ENCODE results near the gene SNPH.

The SNPH gene

DNA sequence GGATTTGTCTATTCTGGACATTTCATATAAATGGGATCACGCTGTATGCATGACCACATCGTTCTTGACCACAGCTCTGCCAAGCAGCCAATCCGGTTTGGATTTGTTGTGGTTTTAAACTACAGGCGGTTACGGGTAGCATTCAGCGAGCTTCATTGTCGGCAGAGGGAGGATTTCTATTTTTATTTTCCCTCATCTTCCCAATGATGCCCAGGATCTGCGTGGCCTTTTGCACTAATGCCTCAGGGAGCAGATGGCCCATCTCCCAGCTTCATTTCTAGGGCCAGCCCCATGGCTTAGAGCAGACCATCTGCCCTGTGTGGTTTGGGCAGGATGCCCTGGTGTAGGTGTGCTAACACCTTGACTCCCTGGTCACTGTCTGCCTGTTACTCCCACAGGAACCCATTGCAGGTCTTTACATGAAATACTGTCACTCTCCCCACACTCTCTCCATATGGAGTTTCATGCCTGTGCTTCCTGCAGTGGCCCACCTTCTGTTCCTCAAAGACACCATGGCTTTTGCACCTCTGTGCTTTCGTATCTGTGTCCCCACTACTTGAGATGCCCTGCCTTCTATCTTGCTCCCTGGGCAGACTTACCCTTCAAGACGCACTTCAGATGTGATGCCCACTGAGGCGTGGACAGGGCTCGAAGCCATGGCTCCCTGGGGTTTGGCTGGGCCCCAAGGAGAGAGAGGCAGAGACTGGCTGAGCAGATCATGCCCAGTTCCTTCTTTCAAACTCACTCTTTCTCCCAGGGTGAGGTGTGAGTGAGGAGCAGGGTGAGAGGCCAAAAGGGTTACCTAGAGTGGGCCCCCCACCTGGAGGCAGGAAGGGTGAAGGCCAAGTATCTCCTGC, 36.8 kb downstream of the SNPH start:
- peaks cover 11% of the 10 kb centered on the region for H3K36me3 ChIP-seq (ENCODE audit: insufficient read depth, low read length)
- H3K27me3 ChIP-seq (ENCODE audit: control insufficient read depth, insufficient read depth, low read length), result no peaks in the 10 kb centered on the region
- H3K4me3 ChIP-seq (ENCODE audit: low read length), result no peak overlapping the region
- H3K4me2 ChIP-seq (ENCODE audit: low read length), result no peak overlapping the region
- H3K4me1 ChIP-seq (ENCODE audit: control insufficient read depth, insufficient read depth, low read length), result peaks cover 9% of the 10 kb centered on the region
- H3K9ac ChIP-seq (ENCODE audit: low read depth, low read length), result no peak overlapping the region
- H3K9me3 ChIP-seq (replicated peaks; ENCODE audit: low read length), result no peaks in the 10 kb centered on the region

DNA sequence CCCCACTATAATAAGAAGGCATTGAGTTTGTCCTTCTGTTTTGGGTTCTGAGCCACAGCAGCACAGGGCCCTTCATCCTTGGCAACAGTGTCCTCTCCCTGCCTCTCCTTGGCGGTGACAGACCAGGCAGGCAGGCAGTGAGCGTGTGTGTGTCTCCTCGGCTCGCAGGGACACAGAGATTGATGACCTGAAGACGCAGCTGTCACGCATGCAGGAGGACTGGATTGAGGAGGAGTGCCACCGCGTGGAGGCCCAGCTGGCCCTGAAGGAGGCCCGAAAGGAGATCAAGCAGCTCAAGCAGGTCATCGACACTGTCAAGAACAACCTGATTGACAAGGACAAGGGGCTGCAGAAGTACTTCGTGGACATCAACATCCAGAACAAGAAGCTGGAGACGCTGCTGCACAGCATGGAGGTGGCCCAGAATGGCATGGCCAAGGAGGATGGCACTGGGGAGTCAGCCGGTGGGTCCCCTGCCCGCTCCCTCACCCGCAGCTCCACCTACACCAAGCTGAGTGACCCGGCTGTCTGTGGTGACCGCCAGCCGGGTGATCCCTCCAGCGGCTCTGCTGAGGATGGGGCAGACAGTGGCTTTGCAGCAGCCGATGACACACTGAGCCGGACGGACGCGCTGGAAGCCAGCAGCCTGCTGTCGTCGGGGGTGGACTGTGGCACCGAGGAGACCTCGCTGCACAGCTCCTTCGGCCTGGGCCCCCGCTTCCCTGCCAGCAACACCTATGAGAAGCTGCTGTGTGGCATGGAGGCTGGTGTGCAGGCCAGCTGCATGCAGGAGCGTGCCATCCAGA, 38.8 kb downstream of the SNPH start:
- Histone ChIP-seq H3K27me3 (ENCODE audit: control insufficient read depth, insufficient read depth, low read length) (no peaks in the 10 kb centered on the region), H3K4me2 (ENCODE audit: low read length) (no peak overlapping the region), H3K36me3 (ENCODE audit: insufficient read depth, low read length) (peaks cover 11% of the 10 kb centered on the region), H3K4me3 (ENCODE audit: low read length) (no peak overlapping the region), H3K4me1 (ENCODE audit: control insufficient read depth, insufficient read depth, low read length) (peaks cover 9% of the 10 kb centered on the region), H3K9me3 (replicated peaks; ENCODE audit: low read length) (no peaks in the 10 kb centered on the region), H3K9ac (ENCODE audit: low read depth, low read length) (no peak overlapping the region)

DNA sequence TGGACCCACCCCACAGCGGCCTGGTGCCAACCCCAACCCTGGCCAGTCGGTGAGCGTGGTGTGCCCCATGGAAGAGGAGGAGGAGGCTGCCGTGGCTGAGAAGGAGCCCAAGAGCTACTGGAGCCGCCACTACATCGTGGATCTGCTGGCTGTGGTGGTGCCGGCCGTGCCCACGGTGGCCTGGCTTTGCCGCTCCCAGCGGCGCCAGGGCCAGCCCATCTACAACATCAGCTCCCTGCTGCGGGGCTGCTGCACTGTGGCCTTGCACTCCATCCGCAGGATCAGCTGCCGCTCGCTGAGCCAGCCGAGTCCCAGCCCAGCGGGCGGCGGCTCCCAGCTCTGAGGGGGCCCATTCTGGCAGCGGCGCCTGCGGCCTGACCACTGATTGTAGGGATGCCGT, 39.6 kb downstream of the SNPH start:
- Histone ChIP-seq H3K4me1 (ENCODE audit: control insufficient read depth, insufficient read depth, low read length) (peaks cover 5% of the 10 kb centered on the region), H3K4me2 (ENCODE audit: low read length) (no peak overlapping the region), H3K9ac (ENCODE audit: low read depth, low read length) (no peak overlapping the region)

DNA sequence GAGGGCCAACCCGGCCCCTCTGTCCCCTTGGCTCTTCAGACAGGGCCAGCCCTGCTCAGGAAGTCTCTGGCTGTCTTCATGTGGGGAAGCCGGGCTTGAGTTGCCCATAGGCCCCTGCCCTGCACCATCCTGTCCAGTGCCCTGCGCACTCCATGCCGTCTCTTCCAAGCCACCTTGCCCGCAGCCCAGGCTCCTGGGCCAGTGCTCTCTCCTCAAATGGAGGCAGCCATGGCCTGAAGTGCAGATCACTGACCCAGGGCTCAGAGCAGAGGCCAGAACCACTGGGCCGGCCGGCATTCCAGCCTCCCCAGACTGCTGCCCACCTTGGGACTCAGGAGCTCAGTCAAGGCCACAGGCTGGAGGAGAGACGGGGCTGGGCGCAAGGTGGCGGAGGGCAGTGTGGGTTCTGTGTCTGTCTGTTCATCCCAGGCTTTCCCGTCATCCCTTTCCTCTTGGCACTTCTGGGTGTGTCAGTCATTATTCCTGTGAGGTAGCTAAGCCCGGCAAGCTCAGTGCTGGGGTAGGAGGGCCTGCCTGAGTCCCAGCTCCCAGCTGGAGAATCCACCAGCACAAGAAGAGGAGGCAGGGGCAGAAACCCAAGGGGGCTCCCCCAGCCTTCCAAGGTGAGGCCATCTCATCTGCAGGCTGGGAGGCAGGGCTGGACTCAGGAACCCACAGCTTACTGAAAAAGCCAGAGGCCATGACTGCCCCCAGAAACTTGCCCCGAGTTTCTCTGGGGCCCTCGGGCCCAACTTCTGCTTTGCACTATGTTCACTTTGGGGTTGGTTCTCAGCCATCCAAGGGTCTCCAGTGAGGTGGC, 40.4 kb downstream of the SNPH start:
- no peaks in the 10 kb centered on the region for H3K4me1 ChIP-seq (ENCODE audit: control insufficient read depth, insufficient read depth, low read length)
- H3K9me3 ChIP-seq (replicated peaks; ENCODE audit: low read length), result no peaks in the 10 kb centered on the region
- H3K36me3 ChIP-seq (ENCODE audit: insufficient read depth, low read length), result peaks cover 11% of the 10 kb centered on the region
- no peak overlapping the region for H3K4me2 ChIP-seq (ENCODE audit: low read length)
- no peaks in the 10 kb centered on the region for H3K27me3 ChIP-seq (ENCODE audit: control insufficient read depth, insufficient read depth, low read length)
- no peak overlapping the region for H3K9ac ChIP-seq (ENCODE audit: low read depth, low read length)
- H3K4me3 ChIP-seq (ENCODE audit: low read length), result no peak overlapping the region

More for the DNA sequence above, 39.6 kb downstream of the SNPH start:
- Histone ChIP-seq H3K4me3 (ENCODE audit: low read length) (no peak overlapping the region), H3K9me3 (replicated peaks; ENCODE audit: low read length) (no peaks in the 10 kb centered on the region), H3K36me3 (ENCODE audit: insufficient read depth, low read length) (peaks cover 11% of the 10 kb centered on the region), H3K27me3 (ENCODE audit: control insufficient read depth, insufficient read depth, low read length) (no peaks in the 10 kb centered on the region)

DNA sequence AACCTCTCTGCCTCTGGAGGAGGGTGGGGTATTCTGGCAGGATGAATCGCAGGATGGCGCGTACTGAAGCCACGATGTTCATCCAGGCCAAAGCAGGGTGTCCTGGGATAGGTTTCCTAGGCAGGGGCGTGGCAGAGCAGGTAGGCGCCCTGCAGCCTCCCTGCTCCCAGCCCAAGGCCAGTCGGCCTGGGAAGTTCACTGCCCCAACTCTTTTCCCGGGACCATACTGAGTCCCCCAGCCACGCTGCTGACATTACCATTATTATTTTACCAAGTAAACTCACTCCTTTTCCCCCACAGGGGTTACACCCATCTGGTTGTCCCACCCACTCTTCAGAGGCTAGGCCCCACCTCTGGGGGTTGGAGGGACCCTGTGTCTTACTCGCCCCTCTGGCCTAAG, 41.1 kb downstream of the SNPH start:
- H3K36me3 ChIP-seq (ENCODE audit: insufficient read depth, low read length), result peaks cover 11% of the 10 kb centered on the region
- no peak overlapping the region for H3K4me2 ChIP-seq (ENCODE audit: low read length)
- no peak overlapping the region for H3K4me3 ChIP-seq (ENCODE audit: low read length)
- H3K9ac ChIP-seq (ENCODE audit: low read depth, low read length), result no peak overlapping the region
- no peaks in the 10 kb centered on the region for H3K4me1 ChIP-seq (ENCODE audit: control insufficient read depth, insufficient read depth, low read length)
- H3K9me3 ChIP-seq (replicated peaks; ENCODE audit: low read length), result no peaks in the 10 kb centered on the region
- H3K27me3 ChIP-seq (ENCODE audit: control insufficient read depth, insufficient read depth, low read length), result no peaks in the 10 kb centered on the region

DNA sequence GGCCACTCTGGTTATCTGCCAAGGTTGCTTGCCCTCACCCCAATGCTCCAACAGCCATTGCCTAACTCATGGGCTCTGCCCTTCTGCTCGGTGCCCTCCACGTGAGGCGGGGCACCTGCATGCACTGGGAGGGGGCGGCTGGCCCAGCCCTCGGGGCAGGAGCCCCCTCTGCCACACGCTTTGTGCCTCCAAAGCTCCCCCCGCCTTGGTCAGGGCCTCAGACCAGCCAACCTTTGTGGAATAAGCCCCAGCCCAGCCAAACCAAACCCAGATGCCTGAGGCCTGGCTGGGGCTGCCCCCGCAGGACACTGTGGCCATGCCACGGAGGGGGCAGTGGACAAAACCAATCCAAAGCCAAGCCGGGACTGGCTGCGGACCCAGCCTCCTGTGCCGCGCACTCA, 41.5 kb downstream of the SNPH start:
- Histone ChIP-seq H3K4me2 (ENCODE audit: low read length) (no peak overlapping the region), H3K36me3 (ENCODE audit: insufficient read depth, low read length) (peaks cover 11% of the 10 kb centered on the region), H3K27me3 (ENCODE audit: control insufficient read depth, insufficient read depth, low read length) (no peaks in the 10 kb centered on the region), H3K9me3 (replicated peaks; ENCODE audit: low read length) (no peaks in the 10 kb centered on the region), H3K4me3 (ENCODE audit: low read length) (no peak overlapping the region), H3K9ac (ENCODE audit: low read depth, low read length) (no peak overlapping the region), H3K4me1 (ENCODE audit: control insufficient read depth, insufficient read depth, low read length) (no peaks in the 10 kb centered on the region)

DNA sequence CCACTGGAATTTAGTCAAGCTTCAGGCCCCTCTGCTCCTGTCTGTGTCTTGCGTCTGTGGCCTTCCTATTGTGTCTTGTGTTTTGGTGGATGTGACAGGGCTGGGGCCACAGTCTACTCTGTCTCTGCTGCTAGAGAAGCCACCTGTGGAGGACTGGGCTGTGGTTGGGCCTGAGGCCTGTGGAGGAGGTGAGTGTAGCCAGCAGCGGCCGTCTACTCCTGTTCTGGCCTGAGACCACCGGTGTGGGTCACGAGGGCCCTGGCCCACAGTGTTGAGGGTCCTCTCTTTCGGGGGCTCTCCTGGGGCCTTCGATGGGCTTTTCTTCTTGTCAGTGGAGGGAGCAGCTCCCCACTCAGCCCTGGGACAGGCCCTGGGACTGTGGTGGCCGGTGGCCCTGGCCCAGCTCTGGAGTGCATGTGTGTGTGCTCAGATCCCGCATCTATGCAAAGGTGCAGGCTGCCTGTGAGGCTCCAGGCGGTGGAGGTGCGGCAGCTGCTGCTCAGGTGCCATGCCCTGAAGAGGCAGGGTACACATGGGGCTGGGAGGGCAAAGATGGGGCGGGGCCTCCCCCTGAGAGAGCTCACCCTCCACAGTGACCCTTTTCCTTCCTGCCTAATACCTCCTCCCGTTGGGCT, 42.1 kb downstream of the SNPH start:
- no peaks in the 10 kb centered on the region for H3K9me3 ChIP-seq (replicated peaks; ENCODE audit: low read length)
- no peak overlapping the region for H3K9ac ChIP-seq (ENCODE audit: low read depth, low read length)
- H3K4me3 ChIP-seq (ENCODE audit: low read length), result no peak overlapping the region
- no peak overlapping the region for H3K4me2 ChIP-seq (ENCODE audit: low read length)
- H3K36me3 ChIP-seq (ENCODE audit: insufficient read depth, low read length), result peaks cover 8% of the 10 kb centered on the region
- no peaks in the 10 kb centered on the region for H3K27me3 ChIP-seq (ENCODE audit: control insufficient read depth, insufficient read depth, low read length)
- H3K4me1 ChIP-seq (ENCODE audit: control insufficient read depth, insufficient read depth, low read length), result no peaks in the 10 kb centered on the region

DNA sequence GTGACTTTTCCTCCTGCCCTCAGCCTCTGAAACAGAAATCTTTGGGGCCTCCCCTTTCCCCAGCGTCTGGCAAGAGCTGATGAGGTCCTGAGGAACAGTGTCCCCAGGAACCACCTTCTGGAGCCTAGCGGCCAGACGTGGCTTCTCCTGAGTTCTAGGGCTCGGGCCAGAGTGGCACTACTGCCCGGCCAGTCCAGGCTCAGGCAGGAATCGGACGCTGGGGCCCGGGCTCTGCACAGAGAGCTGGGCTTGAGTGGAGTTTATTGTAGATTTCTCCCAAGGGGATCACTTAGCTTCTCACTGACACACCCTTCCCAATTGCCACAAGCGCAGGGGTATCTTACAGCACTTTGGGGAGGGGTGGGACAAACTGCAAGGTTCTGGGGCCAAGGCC, 42.6 kb downstream of the SNPH start:
- Histone ChIP-seq H3K9ac (ENCODE audit: low read depth, low read length) (no peak overlapping the region), H3K4me1 (ENCODE audit: control insufficient read depth, insufficient read depth, low read length) (peaks cover 2% of the 10 kb centered on the region), H3K36me3 (ENCODE audit: insufficient read depth, low read length) (peaks cover 8% of the 10 kb centered on the region), H3K9me3 (replicated peaks; ENCODE audit: low read length) (no peaks in the 10 kb centered on the region), H3K27me3 (ENCODE audit: control insufficient read depth, insufficient read depth, low read length) (no peaks in the 10 kb centered on the region), H3K4me3 (ENCODE audit: low read length) (no peak overlapping the region), H3K4me2 (ENCODE audit: low read length) (no peak overlapping the region)

DNA sequence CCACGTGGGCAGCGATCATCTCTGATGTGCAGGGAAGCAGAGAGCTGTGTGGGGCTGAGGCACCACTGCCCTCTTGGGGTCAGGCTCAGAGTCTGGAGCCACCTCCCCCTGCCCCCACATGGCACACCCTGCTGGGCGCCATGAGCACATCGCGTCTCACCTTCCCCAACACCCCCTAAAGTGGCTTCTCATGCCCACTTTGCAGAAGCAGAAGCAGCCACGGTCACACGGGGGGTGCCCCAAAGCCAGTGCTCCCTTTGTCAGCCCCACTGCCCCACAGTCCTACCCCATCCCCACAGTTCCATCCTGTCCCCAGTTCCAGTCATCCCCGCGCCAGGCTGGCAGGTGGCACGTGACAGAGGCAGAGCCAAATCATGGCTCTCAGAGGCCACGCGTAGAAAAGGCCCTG, 43.3 kb downstream of the SNPH start:
- Histone ChIP-seq H3K27me3 (ENCODE audit: control insufficient read depth, insufficient read depth, low read length) (no peaks in the 10 kb centered on the region), H3K9ac (ENCODE audit: low read depth, low read length) (no peak overlapping the region), H3K4me2 (ENCODE audit: low read length) (no peak overlapping the region), H3K36me3 (ENCODE audit: insufficient read depth, low read length) (peaks cover 8% of the 10 kb centered on the region), H3K9me3 (replicated peaks; ENCODE audit: low read length) (no peaks in the 10 kb centered on the region), H3K4me1 (ENCODE audit: control insufficient read depth, insufficient read depth, low read length) (peaks cover 4% of the 10 kb centered on the region), H3K4me3 (ENCODE audit: low read length) (no peak overlapping the region)

DNA sequence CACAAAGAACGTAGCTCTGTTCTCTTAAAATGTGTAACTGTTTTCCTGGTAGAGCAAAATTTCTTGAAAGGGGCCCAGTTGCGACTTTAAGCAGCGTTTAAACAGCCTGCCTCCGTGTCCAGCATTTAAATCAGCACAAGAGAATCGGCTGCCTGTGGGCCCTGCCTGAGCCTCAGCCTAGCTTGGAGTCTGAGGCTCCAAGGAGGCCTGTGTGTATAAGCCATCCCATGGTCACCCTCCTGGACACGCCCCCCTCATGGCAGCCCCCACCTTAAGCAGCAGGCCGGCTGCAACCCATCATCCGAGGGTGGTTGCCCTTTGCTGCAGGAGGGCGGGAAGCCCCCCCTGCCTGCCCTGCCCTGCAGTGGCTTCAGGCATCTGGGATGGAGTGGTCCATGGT, 44.0 kb downstream of the SNPH start:
- Histone ChIP-seq H3K4me1 (ENCODE audit: control insufficient read depth, insufficient read depth, low read length) (peaks cover 4% of the 10 kb centered on the region), H3K36me3 (ENCODE audit: insufficient read depth, low read length) (peaks cover 7% of the 10 kb centered on the region), H3K4me2 (ENCODE audit: low read length) (no peak overlapping the region), H3K4me3 (ENCODE audit: low read length) (no peak overlapping the region), H3K9me3 (replicated peaks; ENCODE audit: low read length) (no peaks in the 10 kb centered on the region), H3K27me3 (ENCODE audit: control insufficient read depth, insufficient read depth, low read length) (no peaks in the 10 kb centered on the region), H3K9ac (ENCODE audit: low read depth, low read length) (no peak overlapping the region)
